Measurements from ENCODE around the gene RBMS3. TPM values are rescaled to one million over a fixed set of nuclear protein-coding genes. Genes with fewer than 3 reads are reported as not detected.
"Not testable (repeated sequence)": the region's sequence is repeated elsewhere in the genome, so short reads cannot be mapped to it uniquely, and the experiment has no call there.

Gene RBMS3
- total RNA-seq: 10 to 100 TPM; 51.5 to 76.0 (median 66.6) TPM

GRCh38 chr3:29280404-29281093 lies at the start of gene RBMS3:
Gene RBMS3, plus strand, starts transcription at chr3:29281071.
- ATAC-seq: peak; percentile 93
- Histone ChIP-seq H3K27ac (peak within 1 kb of the TSS; percentile 85 to 99 (median 88)), H3K4me1 (peaks cover 0 to 25% (median 0%) of the 10 kb centered on the region in 3 donors), H3K27me3 (no peaks in the 10 kb centered on the region), H3K4me3 (peak within 1 kb of the TSS; percentile 61 to 74), H3K9me3 (no peaks in the 10 kb centered on the region), H3K36me3 (no peaks in the 10 kb centered on the region)
- TF ChIP-seq POLR2A (IDR thresholded peaks at IDR 0.05): peak; percentile 48 to 51
- TF ChIP-seq, protein P1, sequence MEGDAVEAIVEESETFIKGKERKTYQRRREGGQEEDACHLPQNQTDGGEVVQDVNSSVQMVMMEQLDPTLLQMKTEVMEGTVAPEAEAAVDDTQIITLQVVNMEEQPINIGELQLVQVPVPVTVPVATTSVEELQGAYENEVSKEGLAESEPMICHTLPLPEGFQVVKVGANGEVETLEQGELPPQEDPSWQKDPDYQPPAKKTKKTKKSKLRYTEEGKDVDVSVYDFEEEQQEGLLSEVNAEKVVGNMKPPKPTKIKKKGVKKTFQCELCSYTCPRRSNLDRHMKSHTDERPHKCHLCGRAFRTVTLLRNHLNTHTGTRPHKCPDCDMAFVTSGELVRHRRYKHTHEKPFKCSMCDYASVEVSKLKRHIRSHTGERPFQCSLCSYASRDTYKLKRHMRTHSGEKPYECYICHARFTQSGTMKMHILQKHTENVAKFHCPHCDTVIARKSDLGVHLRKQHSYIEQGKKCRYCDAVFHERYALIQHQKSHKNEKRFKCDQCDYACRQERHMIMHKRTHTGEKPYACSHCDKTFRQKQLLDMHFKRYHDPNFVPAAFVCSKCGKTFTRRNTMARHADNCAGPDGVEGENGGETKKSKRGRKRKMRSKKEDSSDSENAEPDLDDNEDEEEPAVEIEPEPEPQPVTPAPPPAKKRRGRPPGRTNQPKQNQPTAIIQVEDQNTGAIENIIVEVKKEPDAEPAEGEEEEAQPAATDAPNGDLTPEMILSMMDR (IDR thresholded peaks at IDR 0.05): peak; percentile 50 to 72 (median 61)
- TF ChIP-seq EP300 (IDR thresholded peaks at IDR 0.05): no peak
- TF ChIP-seq POLR2AphosphoS5 (IDR thresholded peaks at IDR 0.05): peak; percentile 75
- WGBS, 2 donors (ENCODE audit: low coverage in 1 of 2): 0 to 1% methylated on average over 11 to 16 of the region's 16 CpGs

- not testable (repeated sequence) for H3K9me3 ChIP-seq, H3K27ac ChIP-seq, H3K36me3 ChIP-seq, H3K4me3 ChIP-seq, H3K4me1 ChIP-seq, H3K27me3 ChIP-seq
- WGBS, 2 donors (ENCODE audit: low coverage in 1 of 2): 0% methylated on average over 1 of the region's 1 CpG; no CpG with 5 or more reads in 1 of the 2 donors
- peak; percentile 41 for ATAC-seq
Observed at GRCh38 chr3:29233126-29233525, 47.7 kb upstream of the RBMS3 start.

DNA sequence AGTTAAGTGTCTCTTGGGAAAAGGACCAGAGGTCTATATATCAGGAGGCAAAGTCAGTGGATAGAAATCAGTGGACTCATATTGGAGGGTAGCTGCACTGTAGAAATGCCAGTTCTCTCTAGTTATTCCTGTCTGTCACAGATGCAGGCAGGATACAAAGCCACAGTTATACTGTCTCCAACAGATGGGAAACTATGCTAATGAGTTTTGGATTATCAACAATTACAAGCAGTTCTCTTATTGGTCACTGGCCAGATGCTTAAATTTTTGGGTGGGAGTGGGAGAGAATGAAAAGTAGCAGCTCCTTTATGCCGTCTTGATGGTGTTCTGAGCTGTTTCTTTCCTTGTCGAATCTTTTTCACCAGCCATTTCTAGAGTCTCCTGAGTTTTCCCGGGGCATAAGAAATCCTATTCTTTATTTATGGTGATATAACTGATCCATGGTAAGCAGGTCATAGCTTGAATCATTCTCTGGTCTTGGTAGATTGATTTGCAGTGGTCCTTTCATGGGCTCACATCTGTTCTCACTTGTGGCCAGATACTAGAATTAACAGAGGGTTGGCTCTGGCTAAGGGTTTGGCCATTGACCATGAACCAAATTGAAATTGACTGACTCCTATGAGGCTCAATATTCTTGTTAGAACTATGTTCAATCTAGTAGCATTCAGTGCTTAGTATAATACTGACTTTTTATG lies 44.6 kb upstream of the RBMS3 start:
- Histone ChIP-seq H3K27me3 (no peaks in the 10 kb centered on the region), H3K27ac (no peak overlapping the region), H3K4me3 (no peak overlapping the region), H3K36me3 (no peaks in the 10 kb centered on the region), H3K9me3 (peaks cover 0 to 4% (median 0%) of the 10 kb centered on the region in 3 donors), H3K4me1 (no peaks in the 10 kb centered on the region)
- ATAC-seq: no peak
- WGBS, 2 donors (ENCODE audit: low coverage in 1 of 2): 72 to 88% methylated on average over 3 of the region's 3 CpGs
- no peak for TF ChIP-seq POLR2A (IDR thresholded peaks at IDR 0.05)
- TF ChIP-seq EP300 (IDR thresholded peaks at IDR 0.05): no peak
- no peak for TF ChIP-seq POLR2AphosphoS5 (IDR thresholded peaks at IDR 0.05)
- TF ChIP-seq, protein P1 (IDR thresholded peaks at IDR 0.05): no peak

DNA sequence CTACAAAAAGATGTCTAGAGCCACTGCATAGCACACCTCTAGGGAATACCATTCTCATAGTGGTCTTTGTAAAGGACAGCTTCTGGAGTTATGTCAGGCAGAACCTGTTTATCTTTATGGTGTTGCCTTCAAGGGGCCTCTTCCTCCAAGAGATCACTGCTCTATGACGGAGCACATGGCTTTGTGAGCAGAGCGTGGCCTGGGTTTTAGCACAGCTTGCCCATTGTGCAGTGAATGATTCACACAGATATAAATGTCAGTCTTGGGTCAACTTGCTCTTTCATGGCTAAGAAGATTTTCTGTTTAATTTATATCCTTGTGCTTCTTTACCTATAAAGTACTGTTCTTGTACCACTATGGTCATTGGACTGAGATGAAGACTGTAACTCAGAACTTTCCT lies 41.5 kb upstream of the RBMS3 start:
- Histone ChIP-seq H3K4me1 (no peaks in the 10 kb centered on the region), H3K27me3 (no peaks in the 10 kb centered on the region), H3K9me3 (peaks cover 0 to 4% (median 0%) of the 10 kb centered on the region in 3 donors), H3K4me3 (no peak overlapping the region), H3K36me3 (no peaks in the 10 kb centered on the region), H3K27ac (no peak overlapping the region)
- no peak for ATAC-seq
- WGBS, 2 donors (ENCODE audit: low coverage in 1 of 2): 80% methylated on average over 2 of the region's 2 CpGs; no CpG with 5 or more reads in 1 of the 2 donors
- TF ChIP-seq POLR2A (IDR thresholded peaks at IDR 0.05) (no peak), POLR2AphosphoS5 (IDR thresholded peaks at IDR 0.05) (no peak)
- TF ChIP-seq, protein P1 (IDR thresholded peaks at IDR 0.05): no peak

DNA sequence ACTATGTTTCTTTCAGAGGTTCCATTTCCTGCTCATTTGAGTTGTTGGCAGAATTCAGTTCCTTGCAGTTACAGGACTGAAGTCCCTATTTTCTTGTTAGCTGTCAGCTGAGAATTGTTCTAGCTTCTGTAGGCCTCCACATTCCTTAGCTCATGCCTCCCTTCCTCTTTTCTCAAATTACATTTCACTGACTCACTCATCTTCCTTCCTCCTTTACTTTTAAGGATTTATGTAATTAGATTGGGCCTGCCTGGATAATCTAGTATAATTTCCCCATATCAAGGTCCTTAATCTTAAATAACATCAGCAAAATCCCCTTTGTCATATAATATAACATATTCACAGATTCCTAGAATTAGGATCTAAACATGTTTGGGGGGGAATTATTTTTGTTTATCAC lies 40.6 kb upstream of the RBMS3 start:
- H3K4me1 ChIP-seq: no peaks in the 10 kb centered on the region
- ATAC-seq: no peak
- H3K27ac ChIP-seq: no peak overlapping the region
- H3K36me3 ChIP-seq: no peaks in the 10 kb centered on the region
- H3K9me3 ChIP-seq: peaks cover 0 to 4% (median 0%) of the 10 kb centered on the region in 3 donors
- no peaks in the 10 kb centered on the region for H3K27me3 ChIP-seq
- TF ChIP-seq EP300 (IDR thresholded peaks at IDR 0.05) (no peak), POLR2AphosphoS5 (IDR thresholded peaks at IDR 0.05) (no peak), POLR2A (IDR thresholded peaks at IDR 0.05) (no peak)
- TF ChIP-seq, protein P1 (IDR thresholded peaks at IDR 0.05): no peak
- no peak overlapping the region for H3K4me3 ChIP-seq
